GM19351 (cell line): ENCODE data around the gene CCDC124.
"Not testable (repeated sequence)": the region's sequence is repeated elsewhere in the genome, so short reads cannot be mapped to it uniquely, and the experiment has no call there.

Experiments
- ATAC-seq: cut with Tn5 transposase; IDR thresholded peaks from one replicate; pipeline ENCODE4 v1.9.1; 2021; ENCODE audit warnings: mild to moderate bottlenecking, moderate library complexity; ENCODE audit not compliant: unreplicated experiment

CCDC124 gene

DNA sequence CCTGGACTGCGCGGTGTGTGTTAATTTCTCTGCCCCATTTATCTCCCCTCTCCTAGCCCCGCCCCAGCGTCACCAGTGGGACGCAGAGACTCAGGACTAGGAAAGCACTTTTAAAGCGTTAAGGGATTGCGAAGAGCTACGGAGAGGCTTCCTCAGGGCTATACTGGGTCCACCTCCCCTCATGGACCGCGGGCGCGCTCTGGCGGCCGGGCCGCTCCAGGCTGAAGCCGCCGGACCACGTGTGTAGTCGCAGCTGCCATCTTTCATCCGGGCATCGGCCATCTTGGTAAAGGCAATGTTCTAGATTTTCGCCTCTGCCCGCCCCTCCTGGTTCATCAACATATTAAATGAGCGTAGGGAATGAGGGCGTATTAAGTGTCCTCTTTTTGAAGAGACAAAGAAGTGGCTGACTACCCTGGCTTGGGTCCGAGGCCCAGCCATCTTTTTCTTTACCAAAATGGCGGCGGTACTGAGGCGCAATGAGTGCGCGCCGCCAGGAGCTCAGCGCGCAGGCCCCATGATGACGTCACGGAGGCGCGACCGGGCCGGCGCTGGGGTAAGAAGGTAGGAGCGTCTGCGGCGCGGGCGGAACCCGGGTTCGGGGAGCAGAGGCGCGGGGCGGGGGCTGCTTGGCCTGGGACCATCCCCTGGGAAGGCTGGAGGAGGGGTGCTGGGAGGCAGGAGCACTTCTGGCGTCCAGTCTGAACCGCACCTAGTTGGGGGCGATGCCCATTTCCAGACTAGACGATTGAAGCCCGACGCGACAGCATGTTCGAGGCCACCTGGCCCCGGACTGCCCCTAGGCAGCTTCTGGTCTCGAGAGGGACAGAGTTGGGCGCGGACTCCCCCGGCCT is at the start of gene CCDC124:
CCDC124 (plus strand) TSS at position 531 of the 854 bp plus-strand sequence. CDS start 3,406 bp downstream, outside the sequence.
- peak; percentile 85 for ATAC-seq

DNA sequence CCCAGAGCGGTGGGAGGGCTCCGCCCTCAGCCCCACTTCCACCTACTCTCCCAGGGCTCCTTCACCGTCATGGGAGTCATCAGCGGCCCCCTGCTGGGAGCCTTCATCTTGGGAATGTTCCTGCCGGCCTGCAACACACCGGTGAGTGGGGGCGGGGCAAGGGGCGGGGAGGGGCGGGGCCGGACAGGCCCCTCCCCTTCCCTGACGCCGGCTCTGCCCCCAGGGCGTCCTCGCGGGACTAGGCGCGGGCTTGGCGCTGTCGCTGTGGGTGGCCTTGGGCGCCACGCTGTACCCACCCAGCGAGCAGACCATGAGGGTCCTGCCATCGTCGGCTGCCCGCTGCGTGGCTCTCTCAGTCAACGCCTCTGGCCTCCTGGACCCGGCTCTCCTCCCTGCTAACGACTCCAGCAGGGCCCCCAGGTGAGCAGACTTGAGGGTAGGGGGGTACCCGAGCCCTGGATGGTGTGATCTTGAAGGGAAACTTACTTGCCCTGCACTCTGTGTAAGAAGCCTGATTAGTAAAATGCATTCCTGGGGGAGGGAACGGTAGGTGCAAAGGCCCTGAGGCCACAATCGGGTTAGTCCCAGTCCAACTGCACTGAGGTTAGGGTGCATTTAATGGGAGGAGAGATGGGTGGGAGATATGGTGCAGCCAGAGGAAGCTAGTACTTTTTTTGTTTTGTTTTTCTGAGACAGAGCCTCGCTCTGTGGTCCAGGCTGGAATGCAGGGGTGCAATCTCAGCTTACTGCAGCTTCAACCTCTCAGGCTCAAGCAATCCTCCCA is 49.0 kb upstream of the CCDC124 start:
- ATAC-seq = no peak

DNA sequence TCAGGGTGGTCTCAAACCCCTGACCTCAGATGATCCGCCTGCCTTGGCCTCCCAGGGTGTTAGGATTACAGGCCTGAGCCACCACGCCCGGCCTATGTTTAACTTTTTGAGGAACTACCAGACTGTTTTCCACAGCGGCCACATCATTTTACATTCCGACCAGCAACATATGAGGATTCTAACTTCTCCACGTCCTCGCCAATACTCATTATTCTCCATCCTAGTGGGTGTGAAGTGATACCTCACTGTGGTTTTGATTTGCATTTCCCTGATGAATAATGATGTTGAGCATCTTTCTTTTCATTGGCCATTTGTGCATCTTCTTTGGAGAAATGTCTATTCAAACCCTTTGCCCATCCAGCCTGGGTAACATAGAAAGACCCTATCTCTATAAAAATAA is 46.3 kb upstream of the CCDC124 start:
- ATAC-seq = no peak

DNA sequence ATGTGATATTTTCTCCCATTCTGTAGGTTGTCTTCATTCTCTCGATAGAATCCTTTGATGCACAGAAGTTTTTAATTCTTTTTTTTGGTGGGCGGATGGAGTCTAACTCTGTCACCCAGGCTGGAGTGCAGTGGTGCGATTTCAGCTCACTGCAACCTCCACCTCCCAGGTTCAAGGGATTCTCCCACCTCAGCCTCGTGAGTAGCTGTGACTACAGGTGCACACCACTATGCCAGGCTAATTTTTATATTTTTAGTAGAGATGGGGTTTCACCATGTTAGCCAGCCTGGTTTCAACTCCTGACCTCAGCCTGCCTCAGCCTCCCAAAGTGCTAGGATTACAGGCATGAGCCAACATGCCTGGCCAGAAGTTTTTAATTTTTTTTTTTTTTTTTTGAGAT is 45.6 kb upstream of the CCDC124 start:
- ATAC-seq = not testable (repeated sequence)

- no peak for ATAC-seq
These were observed 44.6 kb upstream of the CCDC124 start for GRCh38 chr19:17888260-17888659.

DNA sequence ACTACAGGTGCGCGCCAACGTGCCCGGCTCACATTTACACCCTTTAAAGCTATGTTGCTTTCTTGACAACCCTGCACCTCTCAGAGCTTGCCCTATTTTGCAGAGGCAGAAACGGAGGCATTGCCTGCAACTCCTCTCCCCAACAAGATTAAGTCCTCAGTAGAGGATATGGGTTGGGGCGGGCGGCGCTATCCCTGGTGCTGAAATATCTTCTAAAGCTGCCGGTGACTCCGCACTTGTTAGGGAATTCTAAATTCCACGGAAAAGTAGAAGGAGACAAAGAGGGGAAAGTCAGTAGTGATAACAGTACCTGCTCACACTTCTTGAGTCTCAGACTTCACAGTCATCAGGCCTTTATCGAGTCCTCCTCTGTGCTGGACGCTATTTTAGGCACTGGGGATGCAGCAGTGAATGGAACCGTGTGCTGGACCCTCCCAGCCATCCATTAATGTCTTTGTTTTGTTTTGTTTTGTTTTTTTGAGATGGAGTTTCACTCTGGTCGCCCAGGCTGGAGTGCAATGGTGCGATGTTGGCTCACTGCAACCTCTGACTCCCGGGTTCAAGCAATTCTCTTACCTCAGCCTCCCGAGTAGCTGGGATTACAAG is 43.1 kb upstream of the CCDC124 start:
- no peak for ATAC-seq

- no peak for ATAC-seq
These were observed 39.0 kb upstream of the CCDC124 start for GRCh38 chr19:17893766-17894165.

DNA sequence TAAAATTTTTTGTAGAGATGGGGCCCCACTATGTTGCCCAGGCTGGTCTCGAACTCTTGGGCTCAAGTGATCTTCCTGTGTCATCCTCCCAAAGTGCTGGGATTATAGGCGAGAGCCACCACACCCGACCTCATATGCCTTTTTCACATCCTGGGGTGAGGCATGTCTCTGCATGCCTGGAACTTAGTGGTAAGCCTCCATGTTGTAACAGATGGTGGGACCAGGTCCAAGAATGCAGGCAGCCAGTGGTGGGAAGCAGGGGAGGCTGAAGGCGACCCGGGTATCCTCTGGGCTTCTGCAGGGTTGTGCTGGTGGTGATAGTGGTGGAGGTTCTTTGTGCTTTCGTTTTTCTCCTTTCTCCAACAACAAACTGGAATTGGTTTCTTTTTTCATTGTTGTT is 30.1 kb upstream of the CCDC124 start:
- ATAC-seq = no peak

- no peak for ATAC-seq
These were observed 24.6 kb upstream of the CCDC124 start for GRCh38 chr19:17908244-17908643.

DNA sequence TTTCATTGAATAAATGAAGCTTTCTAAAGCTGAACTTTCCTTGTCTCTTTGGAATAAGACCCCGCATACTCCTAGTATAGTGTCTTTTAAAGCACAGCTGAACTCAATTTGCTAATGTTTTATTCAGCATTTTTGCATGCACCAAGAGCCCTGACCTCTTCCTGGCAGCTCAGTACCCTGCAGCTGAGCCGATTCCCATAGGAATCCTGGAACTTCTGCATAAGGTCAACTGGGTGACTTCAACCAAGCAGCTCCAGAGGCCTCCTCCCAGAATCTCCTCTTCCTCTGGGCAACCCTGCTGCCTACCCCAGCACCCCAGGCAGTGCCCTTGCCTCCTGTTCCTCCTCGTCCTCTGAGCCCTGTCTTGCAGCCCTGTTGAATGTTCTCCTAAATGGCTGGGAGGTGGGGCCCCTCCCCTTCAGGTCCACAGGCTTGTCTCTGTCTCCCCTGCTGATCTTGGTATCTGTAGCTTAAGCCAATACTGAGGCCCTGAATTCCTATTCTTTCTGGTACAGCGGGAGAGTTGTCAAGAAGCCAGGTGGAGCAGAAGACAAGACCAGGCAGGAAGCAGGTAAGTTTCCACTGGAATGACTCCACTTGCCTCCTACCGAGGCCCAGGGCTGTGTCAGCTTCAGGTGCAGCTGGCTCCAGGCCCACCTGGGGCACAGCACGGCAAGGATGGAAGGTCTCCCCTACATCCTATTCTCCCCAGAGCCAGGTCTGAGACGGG is 23.6 kb upstream of the CCDC124 start:
- no peak for ATAC-seq

- ATAC-seq = no peak
These were observed 21.9 kb upstream of the CCDC124 start for GRCh38 chr19:17910791-17911360.

DNA sequence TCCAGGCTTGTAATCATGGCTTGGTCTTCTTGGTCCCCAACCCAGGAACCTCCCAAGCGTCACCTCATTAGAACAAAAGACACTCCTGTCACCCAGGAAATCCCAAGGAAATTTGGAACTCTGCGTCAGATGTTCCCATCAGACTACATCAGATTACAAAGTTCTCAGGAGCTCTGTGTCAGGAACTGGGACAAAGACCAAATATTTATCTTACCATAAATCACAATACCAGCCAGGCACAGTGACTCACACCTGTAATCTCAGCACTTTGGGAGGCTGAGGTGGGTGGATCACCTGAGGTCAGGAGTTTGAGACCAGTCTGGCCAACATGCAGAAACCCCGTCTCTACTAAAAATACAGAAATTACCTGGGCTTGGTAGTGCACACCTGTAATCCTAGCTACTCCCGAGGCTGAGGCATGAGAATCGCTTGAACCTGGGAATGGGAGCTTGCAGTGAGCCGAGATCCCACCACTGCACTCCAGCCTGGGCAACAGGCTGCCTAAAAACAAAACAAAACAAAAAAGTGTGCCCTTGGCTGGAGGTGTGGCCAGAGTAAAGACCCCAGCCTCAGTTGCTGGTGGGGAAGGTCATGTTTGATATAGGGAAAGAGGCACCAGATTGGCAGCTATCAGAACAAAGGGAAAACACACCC is 16.7 kb upstream of the CCDC124 start:
- no peak for ATAC-seq

GRCh38 chr19:17918151-17918550 is 14.7 kb upstream of the CCDC124 start:
- ATAC-seq = not testable (repeated sequence)

DNA sequence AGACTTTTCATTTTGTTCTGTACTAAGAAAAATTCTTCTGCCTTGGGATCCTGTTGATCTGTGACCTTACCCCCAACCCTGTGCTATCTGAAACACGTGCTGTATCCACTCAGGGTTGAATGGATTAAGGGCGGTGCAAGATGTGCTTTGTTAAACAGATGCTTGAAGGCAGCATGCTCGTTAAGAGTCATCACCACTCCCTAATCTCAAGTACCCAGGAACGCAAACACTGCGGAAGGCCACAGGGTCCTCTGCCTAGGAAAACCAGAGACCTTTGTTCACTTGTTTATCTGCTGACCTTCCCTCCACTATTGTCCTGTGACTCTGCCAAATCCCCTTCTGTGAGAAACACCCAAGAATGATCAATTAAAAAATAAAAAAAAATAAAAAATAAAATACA is 13.7 kb upstream of the CCDC124 start:
- not testable (repeated sequence) for ATAC-seq

DNA sequence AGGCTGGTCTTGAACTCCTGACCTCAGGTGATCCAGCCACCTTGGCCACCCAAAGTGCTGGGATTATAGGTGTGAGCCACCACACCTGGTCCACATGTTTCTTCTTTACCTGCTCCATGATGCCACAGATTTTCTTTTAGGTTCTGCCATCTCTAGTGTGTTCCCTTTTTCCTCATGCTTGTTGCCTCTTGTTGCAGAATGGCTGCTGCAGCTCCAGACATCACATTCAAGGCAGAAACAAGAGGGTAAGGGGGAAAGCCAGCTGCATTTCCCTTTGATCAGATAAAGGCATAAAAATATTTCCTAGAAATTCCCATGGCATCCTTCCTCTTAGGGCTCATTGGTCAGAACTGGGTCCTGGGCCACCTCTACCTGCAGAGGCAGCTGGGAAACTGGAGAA is 12.3 kb upstream of the CCDC124 start:
- no peak for ATAC-seq

GRCh38 chr19:17922138-17922537 is 10.7 kb upstream of the CCDC124 start:
- ATAC-seq = no peak

- ATAC-seq = no peak
These were observed 6.8 kb upstream of the CCDC124 start for GRCh38 chr19:17926044-17926443.

GRCh38 chr19:17929056-17929455 is 3.8 kb upstream of the CCDC124 start:
- ATAC-seq = no peak

GRCh38 chr19:17931532-17932191 is 1.2 kb upstream of the CCDC124 start:
- no peak for ATAC-seq
